Esophagus muscularis mucosa (tissue), 4 donors: ENCODE data around the gene GALNT2. TPM values are rescaled to one million over a fixed set of nuclear protein-coding genes. Genes with fewer than 3 reads are reported as not detected.

Experiments
- DNase-seq: peaks from one replicate; pipeline ENCODE4 v3.0.0-alpha.2; 2017; ENCODE audit errors: extremely low spot score
- H3K27ac ChIP-seq, 4 donors: fragments of 200-600 bp; sonication (generic); replicated peaks in 1 of 4; 1 replicate in 3 of 4; 2 replicates in 1 of 4; pipeline ENCODE4 v1.5.1; 2016 to 2019; ENCODE audit warnings: mild to moderate bottlenecking in 1 of 4
- H3K27me3 ChIP-seq, 4 donors: fragments of 200-600 bp; sonication (generic); one replicate each; pipeline versions ENCODE4 v1.5.1 to v1.6.0; 2016 to 2019
- H3K36me3 ChIP-seq, 4 donors: fragments of 200-600 bp; sonication (generic); one replicate each; pipeline ENCODE4 v1.5.1; 2016 to 2019
- H3K4me1 ChIP-seq, 4 donors: fragments of 200-600 bp; sonication (generic); one replicate each; pipeline ENCODE4 v1.5.1; 2016 to 2019
- H3K4me3 ChIP-seq, 4 donors: fragments of 200-600 bp; sonication (generic); 1 replicate in 2 of 4; 2 replicates in 2 of 4; pipeline ENCODE4 v1.5.1; 2016 to 2019; ENCODE audit warnings: mild to moderate bottlenecking in 4 of 4, moderate library complexity in 1 of 4
- H3K9me3 ChIP-seq, 4 donors: fragments of 200-600 bp; sonication (generic); 1 replicate in 3 of 4; 2 replicates in 1 of 4; pipeline ENCODE4 v1.5.1; 2016 to 2019
- CTCF ChIP-seq, 3 experiments: fragments of 200-600 bp in 2 of 3; fragments of 450-650 bp in 1 of 3; sonication (generic) in 2 of 3; IDR thresholded peaks; one replicate each; pipeline ENCODE4 v1.5.1; 2017 to 2019; ENCODE audit warnings: antibody characterized with exemption in 3 of 3, mild to moderate bottlenecking in 2 of 3, moderate library complexity in 1 of 3
- EP300 ChIP-seq: sonication (generic); formaldehyde crosslinking; IDR thresholded peaks from one replicate; pipeline ENCODE4 v1.6.1; 2017; ENCODE audit warnings: antibody characterized with exemption
- POLR2A ChIP-seq: fragments of 450-650 bp; IDR thresholded peaks from one replicate; pipeline ENCODE4 v1.6.1; 2017; ENCODE audit warnings: antibody characterized with exemption, moderate library complexity, mild to moderate bottlenecking, low read depth
- POLR2AphosphoS5 ChIP-seq, 2 donors: sonication (generic); formaldehyde crosslinking; IDR thresholded peaks; one replicate each; pipeline ENCODE4 v1.6.1; 2017; ENCODE audit warnings: antibody characterized with exemption in 2 of 2
- WGBS: methylation state at CpG from one replicate; pipeline ENCODE4 v1.1.5; 2018; 5-methylcytosine and 5-hydroxymethylcytosine counted together
- intact Hi-C: fragments of 100-400 bp; cut with DNase I; formaldehyde crosslinking; loops from one replicate; pipeline ENCODE4 v1.15.1; 2023
- total RNA-seq, 4 donors: library from RNA; depleted of rRNA; stranded (reverse); fragments of >200 nt; gene quantifications; one replicate each; pipeline versions ENCODE4 v1.1.0 to v1.2.1, GENCODE V29; 2016

GALNT2 gene
- total RNA-seq, 4 donors from 2014 or later: 89.6 to 145 (median 129) TPM

DNA sequence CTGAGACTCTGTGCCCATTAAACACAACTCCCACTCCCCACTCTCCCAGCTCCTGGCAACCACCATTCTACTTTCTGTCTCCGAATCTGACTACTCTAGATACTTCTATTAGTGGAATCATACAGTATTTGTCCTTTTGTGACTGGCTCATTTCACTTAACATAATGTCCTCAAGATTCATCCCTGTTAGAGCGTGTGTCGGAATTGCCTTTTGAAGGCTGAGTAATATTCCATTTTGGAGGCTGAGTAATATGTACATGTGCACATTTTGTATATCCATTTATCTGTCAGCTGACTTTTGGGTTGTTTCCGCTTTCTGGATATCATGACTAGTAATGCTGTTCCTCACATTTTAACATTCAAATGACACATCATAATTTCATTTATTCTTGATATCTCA, 30.3 kb downstream of the GALNT2 start:
- no peak for DNase-seq
- Histone ChIP-seq H3K36me3 (no peaks in the 10 kb centered on the region), H3K27me3 (no peaks in the 10 kb centered on the region), H3K9me3 (no peaks in the 10 kb centered on the region), H3K4me3 (no peak overlapping the region), H3K4me1 (peaks cover 6 to 80% (median 68%) of the 10 kb centered on the region in 4 donors), H3K27ac (no peak overlapping the region)
- 98% methylated on average over 4 of the region's 4 CpGs for WGBS
- TF ChIP-seq CTCF (IDR thresholded peaks at IDR 0.05) (no peak), EP300 (no peak), POLR2A (no peak), POLR2AphosphoS5 (IDR thresholded peaks at IDR 0.05) (no peak)
- intact Hi-C loops: no loop called here

GRCh38 chr1:230098723-230099122, 31.7 kb downstream of the GALNT2 start:
- TF ChIP-seq CTCF (IDR thresholded peaks at IDR 0.05): no peak
- no peak for TF ChIP-seq EP300
- TF ChIP-seq POLR2A: no peak
- no peak for TF ChIP-seq POLR2AphosphoS5 (IDR thresholded peaks at IDR 0.05)
- Histone ChIP-seq H3K4me3 (no peak overlapping the region), H3K36me3 (no peaks in the 10 kb centered on the region), H3K27me3 (no peaks in the 10 kb centered on the region), H3K27ac (peak overlapping the region in 2 of 4 donors; percentile 7 to 83), H3K9me3 (no peaks in the 10 kb centered on the region), H3K4me1 (peaks cover 17 to 84% (median 74%) of the 10 kb centered on the region in 4 donors)
- DNase-seq: no peak
- intact Hi-C loops: no loop called here
- WGBS: 99% methylated on average over 8 of the region's 8 CpGs

DNA sequence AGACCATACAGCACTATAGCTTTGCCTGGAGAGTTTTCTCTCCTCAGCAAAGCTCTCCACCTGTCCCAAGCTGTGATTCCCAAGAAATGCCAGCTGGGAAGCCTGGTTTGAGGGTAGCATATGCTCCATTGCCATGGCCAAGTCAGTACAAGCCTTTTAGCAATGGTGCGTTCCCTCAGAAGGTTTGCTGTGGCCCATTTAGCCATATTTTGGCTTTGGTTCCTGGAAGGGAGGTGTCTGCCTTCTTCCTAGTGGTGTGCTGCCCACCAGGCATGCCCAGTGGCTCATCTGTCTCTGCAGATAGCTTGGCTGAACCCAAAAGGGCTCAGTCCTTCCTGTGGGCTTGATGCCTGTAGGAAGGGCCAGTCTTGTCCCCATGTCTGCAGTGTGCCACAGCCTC, 32.4 kb downstream of the GALNT2 start:
- Histone ChIP-seq H3K27me3 (no peaks in the 10 kb centered on the region), H3K27ac (peak overlapping the region in 3 of 4 donors; percentile 7 to 83 (median 82)), H3K4me3 (no peak overlapping the region), H3K9me3 (no peaks in the 10 kb centered on the region), H3K4me1 (peaks cover 25 to 89% (median 78%) of the 10 kb centered on the region in 4 donors), H3K36me3 (no peaks in the 10 kb centered on the region)
- intact Hi-C loops: no loop called here
- no peak for TF ChIP-seq EP300
- no peak for TF ChIP-seq POLR2A
- no peak for TF ChIP-seq CTCF (IDR thresholded peaks at IDR 0.05)
- TF ChIP-seq POLR2AphosphoS5 (IDR thresholded peaks at IDR 0.05): no peak
- no peak for DNase-seq
- WGBS: 88% methylated on average over 1 of the region's 1 CpG

DNA sequence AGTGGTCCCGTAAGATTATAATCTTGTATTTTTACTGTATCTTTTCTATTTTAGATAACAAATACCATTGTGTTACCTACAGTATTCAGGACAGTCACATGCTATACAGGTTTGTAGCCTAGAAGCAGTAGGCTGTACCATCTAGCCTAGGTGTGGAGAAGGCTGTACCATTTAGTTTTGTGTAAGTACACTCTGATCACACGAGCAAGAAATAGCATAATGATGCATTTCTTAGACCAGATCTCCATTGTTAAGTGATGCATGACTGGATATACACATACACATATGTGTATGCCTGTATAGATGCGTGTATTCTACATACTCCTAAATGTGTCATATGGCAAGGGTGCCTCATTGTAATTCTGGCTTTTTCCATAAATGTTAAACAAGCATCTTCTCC, 33.9 kb downstream of the GALNT2 start:
- H3K9me3 ChIP-seq: no peaks in the 10 kb centered on the region
- H3K27ac ChIP-seq: peak overlapping the region; percentile 82 to 87 (median 83)
- WGBS: 72% methylated on average over 3 of the region's 3 CpGs
- intact Hi-C loops: no loop called here
- DNase-seq: no peak
- H3K36me3 ChIP-seq: no peaks in the 10 kb centered on the region
- no peak for TF ChIP-seq POLR2AphosphoS5 (IDR thresholded peaks at IDR 0.05)
- peaks cover 40 to 89% (median 83%) of the 10 kb centered on the region in 4 donors for H3K4me1 ChIP-seq
- H3K27me3 ChIP-seq: no peaks in the 10 kb centered on the region
- H3K4me3 ChIP-seq: no peak overlapping the region

GRCh38 chr1:230101556-230101955, 34.5 kb downstream of the GALNT2 start:
- 38% methylated on average over 2 of the region's 2 CpGs for WGBS
- intact Hi-C loops: no loop called here

More at GRCh38 chr1:230101556-230101955, 34.5 kb downstream of the GALNT2 start:
- DNase-seq: no peak
- Histone ChIP-seq H3K27me3 (no peaks in the 10 kb centered on the region), H3K27ac (peak overlapping the region; percentile 82 to 87 (median 83)), H3K9me3 (no peaks in the 10 kb centered on the region), H3K4me1 (peaks cover 46 to 89% (median 83%) of the 10 kb centered on the region in 4 donors), H3K36me3 (no peaks in the 10 kb centered on the region), H3K4me3 (no peak overlapping the region)
- peak; percentile 59 for TF ChIP-seq EP300
- no peak for TF ChIP-seq CTCF (IDR thresholded peaks at IDR 0.05)
- TF ChIP-seq POLR2AphosphoS5 (IDR thresholded peaks at IDR 0.05): peak in 1 of 2 donors; percentile 66
